Smooth muscle cell (in vitro differentiated cells): ENCODE results near the gene ETNK1. TPM values are rescaled to one million over a fixed set of nuclear protein-coding genes. Genes with fewer than 3 reads are reported as not detected.
"Not testable (repeated sequence)": the region's sequence is repeated elsewhere in the genome, so short reads cannot be mapped to it uniquely, and the experiment has no call there.

ENCODE experiments used
- DNase-seq: peaks from one replicate; lab custom pipeline; 2025; ENCODE audit not compliant: unreplicated experiment; lab: John Stamatoyannopoulos, UW
- H2AFZ ChIP-seq: fragments of 200-600 bp; sonication (generic); 2 replicates; pipeline ENCODE4 v1.6.0; 2016; ENCODE audit warnings: antibody characterized with exemption, low read depth, mild to moderate bottlenecking
- H3F3A ChIP-seq: fragments of 200-600 bp; sonication (generic); 2 replicates; pipeline ENCODE4 v1.6.0; 2017; ENCODE audit warnings: antibody characterized with exemption, low read depth
- H3K27ac ChIP-seq: fragments of 200-600 bp; sonication (generic); 2 replicates; pipeline ENCODE4 v1.5.1; 2016; ENCODE audit warnings: low read depth, mild to moderate bottlenecking
- H3K27me3 ChIP-seq: fragments of 200-600 bp; sonication (generic); 2 replicates; pipeline ENCODE4 v1.6.1; 2016; ENCODE audit warnings: low read depth, mild to moderate bottlenecking
- H3K36me3 ChIP-seq: fragments of 200-600 bp; sonication (generic); 2 replicates; pipeline ENCODE4 v1.5.1; 2016; ENCODE audit warnings: low read depth
- H3K4me1 ChIP-seq: fragments of 200-600 bp; sonication (generic); 2 replicates; pipeline ENCODE4 v1.5.1; 2016; ENCODE audit warnings: low read depth
- H3K4me2 ChIP-seq: fragments of 200-600 bp; sonication (generic); 2 replicates; pipeline ENCODE4 v1.6.0; 2016; ENCODE audit warnings: mild to moderate bottlenecking
- H3K4me3 ChIP-seq: fragments of 200-600 bp; sonication (generic); 2 replicates; pipeline ENCODE4 v1.5.1; 2016; ENCODE audit warnings: mild to moderate bottlenecking
- H3K79me2 ChIP-seq: fragments of 200-600 bp; sonication (generic); 2 replicates; pipeline ENCODE4 v1.6.0; 2016; ENCODE audit warnings: low read depth, mild to moderate bottlenecking
- H3K9ac ChIP-seq: fragments of 200-600 bp; sonication (generic); 2 replicates; pipeline ENCODE4 v1.6.0; 2016; ENCODE audit warnings: low read depth
- H3K9me3 ChIP-seq: fragments of 200-600 bp; sonication (generic); replicated peaks from 2 replicates; pipeline ENCODE4 v1.5.1; 2016; ENCODE audit warnings: low read depth
- H4K20me1 ChIP-seq: fragments of 200-600 bp; sonication (generic); 2 replicates; pipeline ENCODE4 v1.6.0; 2016; ENCODE audit warnings: low read depth
- CTCF ChIP-seq: fragments of 200-600 bp; sonication (generic); IDR thresholded peaks from 2 replicates; pipeline ENCODE4 v1.5.1; 2017; ENCODE audit warnings: borderline replicate concordance, mild to moderate bottlenecking, antibody characterized with exemption; ENCODE audit not compliant: insufficient read depth, poor library complexity, severe bottlenecking
- WGBS: methylation state at CpG from one replicate; pipeline ENCODE4 v1.1.7; 2016; ENCODE audit warnings: low lambda C conversion rate; 5-methylcytosine and 5-hydroxymethylcytosine counted together
- polyA plus RNA-seq: library from polyadenylated mRNA; unstranded; fragments of >200 nt; fragmentation: Nextera tagmentation; extraction: Ambion mirVana; gene quantifications from 2 replicates; pipeline ENCODE4 v1.2.1, GENCODE V29; 2016
- total RNA-seq: library from RNA; depleted of rRNA; stranded (reverse); fragments of >200 nt; gene quantifications from 2 replicates; pipeline ENCODE4 v1.2.3, GENCODE V29; 2014

ETNK1 gene
- total and polyA plus RNA-seq, 2 experiments from 2014 or later: 19.2 to 35.7 TPM

- H3K4me1 ChIP-seq: no peaks in the 10 kb centered on the region
- H3K79me2 ChIP-seq: no peaks in the 10 kb centered on the region
- H3F3A ChIP-seq: no peaks in the 10 kb centered on the region
- no peak overlapping the region for H2AFZ ChIP-seq
- no peaks in the 10 kb centered on the region for H4K20me1 ChIP-seq
- H3K4me3 ChIP-seq: no peak overlapping the region
- no peak overlapping the region for H3K9ac ChIP-seq
- 74% methylated on average over 1 of the region's 1 CpG for WGBS
- no peaks in the 10 kb centered on the region for H3K9me3 ChIP-seq
- H3K27ac ChIP-seq: no peak overlapping the region
- no peaks in the 10 kb centered on the region for H3K27me3 ChIP-seq
- DNase-seq: no peak
- H3K4me2 ChIP-seq: no peak overlapping the region
- TF ChIP-seq CTCF: no peak
- no peaks in the 10 kb centered on the region for H3K36me3 ChIP-seq
Measured at GRCh38 chr12:22577667-22578066, 47.3 kb upstream of the ETNK1 start.

DNA sequence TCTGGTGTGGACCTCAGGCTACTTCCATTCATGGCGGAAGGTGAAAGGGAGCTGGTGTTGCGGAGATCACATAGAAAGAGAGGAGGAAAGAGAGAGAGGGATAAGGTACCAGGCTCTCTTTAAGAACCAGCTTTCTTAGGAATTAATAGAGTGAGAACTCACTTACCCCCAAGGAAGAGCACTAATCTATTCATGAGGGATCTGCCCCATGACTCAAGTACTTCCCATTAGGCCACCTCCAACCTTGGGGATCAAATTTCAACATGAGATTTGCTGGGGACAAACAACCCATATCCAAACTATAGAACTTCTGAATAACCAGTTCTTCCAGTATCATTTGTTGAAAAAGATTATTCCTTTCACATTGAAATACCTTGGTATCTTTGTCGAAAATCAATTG lies 46.6 kb upstream of the ETNK1 start:
- Histone ChIP-seq H3K9me3 (no peaks in the 10 kb centered on the region), H3K4me2 (no peak overlapping the region), H3F3A (no peaks in the 10 kb centered on the region), H3K27ac (no peak overlapping the region), H3K4me3 (no peak overlapping the region), H3K79me2 (no peaks in the 10 kb centered on the region), H3K36me3 (no peaks in the 10 kb centered on the region), H2AFZ (no peak overlapping the region), H3K9ac (no peak overlapping the region), H3K27me3 (no peaks in the 10 kb centered on the region), H4K20me1 (no peaks in the 10 kb centered on the region), H3K4me1 (no peaks in the 10 kb centered on the region)
- DNase-seq: no peak
- TF ChIP-seq CTCF: no peak
- 97% methylated on average over 3 of the region's 3 CpGs for WGBS

DNA sequence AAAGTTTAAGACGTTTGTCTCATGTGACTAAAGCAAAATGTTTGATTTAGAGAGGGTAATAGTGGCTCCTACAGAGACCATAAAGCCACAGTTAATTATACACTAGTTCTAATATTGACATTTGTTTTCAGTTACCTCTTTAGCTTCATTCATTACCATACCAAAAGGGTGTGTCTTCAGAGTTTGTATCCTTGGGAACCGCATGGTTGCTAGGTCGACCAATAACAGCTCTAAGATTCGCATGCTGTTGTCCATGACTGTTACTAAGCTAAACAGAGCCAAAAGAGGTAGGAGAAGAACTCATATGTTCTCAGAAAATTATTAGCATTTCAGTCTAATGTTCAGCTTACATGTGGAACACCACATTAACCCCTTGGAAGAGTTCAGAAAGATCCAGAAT lies 36.2 kb upstream of the ETNK1 start:
- Histone ChIP-seq H3K9ac (no peak overlapping the region), H3K27ac (no peak overlapping the region), H3K36me3 (no peaks in the 10 kb centered on the region), H3K4me2 (no peak overlapping the region), H3K79me2 (no peaks in the 10 kb centered on the region), H3K4me3 (no peak overlapping the region), H3F3A (no peaks in the 10 kb centered on the region), H2AFZ (no peak overlapping the region), H3K27me3 (no peaks in the 10 kb centered on the region), H3K9me3 (no peaks in the 10 kb centered on the region), H3K4me1 (no peaks in the 10 kb centered on the region), H4K20me1 (no peaks in the 10 kb centered on the region)
- TF ChIP-seq CTCF: no peak
- 85% methylated on average over 4 of the region's 4 CpGs for WGBS
- DNase-seq: no peak

DNA sequence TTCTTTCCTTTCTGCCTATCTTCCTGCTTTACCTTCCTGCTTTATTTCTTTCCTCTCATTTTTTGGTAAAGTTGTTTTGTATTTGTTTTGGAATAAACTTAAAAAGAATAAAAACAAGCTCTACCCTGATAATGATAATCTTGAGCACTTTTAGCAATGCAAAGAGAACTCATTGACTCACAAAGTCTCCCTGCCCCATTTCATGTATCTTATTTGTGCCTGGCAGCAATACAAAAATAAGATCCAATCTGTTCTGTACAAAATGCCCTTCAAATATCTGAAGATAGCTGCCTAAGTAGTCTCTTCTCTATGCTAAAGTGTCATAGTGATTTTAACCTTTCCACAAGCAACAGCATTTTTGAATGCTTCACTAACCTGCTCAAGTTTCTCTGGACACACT lies 31.1 kb upstream of the ETNK1 start:
- Histone ChIP-seq H3K36me3 (no peaks in the 10 kb centered on the region), H3K4me1 (no peaks in the 10 kb centered on the region), H3K4me2 (no peak overlapping the region), H3K9ac (no peak overlapping the region), H3K27ac (no peak overlapping the region), H2AFZ (no peak overlapping the region), H3K4me3 (no peak overlapping the region), H3F3A (no peaks in the 10 kb centered on the region), H3K27me3 (no peaks in the 10 kb centered on the region), H4K20me1 (no peaks in the 10 kb centered on the region), H3K9me3 (no peaks in the 10 kb centered on the region), H3K79me2 (no peaks in the 10 kb centered on the region)
- no peak for TF ChIP-seq CTCF
- no peak for DNase-seq

- H3K4me1 ChIP-seq, H3K27ac ChIP-seq, H3K4me2 ChIP-seq, H4K20me1 ChIP-seq, DNase-seq, H3K36me3 ChIP-seq, H3K9me3 ChIP-seq, H3K79me2 ChIP-seq, H3F3A ChIP-seq, H3K9ac ChIP-seq, H3K4me3 ChIP-seq, H3K27me3 ChIP-seq, H2AFZ ChIP-seq: not testable (repeated sequence)
- 82% methylated on average over 6 of the region's 6 CpGs for WGBS
Measured at GRCh38 chr12:22597539-22597938, 27.4 kb upstream of the ETNK1 start.
